ENCODE data around the gene RANGAP1.

The RANGAP1 gene

GRCh38 chr22:41257696-41258095 is 28.3 kb downstream of the RANGAP1 start:
- DNase-seq (ENCODE audit: low spot score), result no peak

DNA sequence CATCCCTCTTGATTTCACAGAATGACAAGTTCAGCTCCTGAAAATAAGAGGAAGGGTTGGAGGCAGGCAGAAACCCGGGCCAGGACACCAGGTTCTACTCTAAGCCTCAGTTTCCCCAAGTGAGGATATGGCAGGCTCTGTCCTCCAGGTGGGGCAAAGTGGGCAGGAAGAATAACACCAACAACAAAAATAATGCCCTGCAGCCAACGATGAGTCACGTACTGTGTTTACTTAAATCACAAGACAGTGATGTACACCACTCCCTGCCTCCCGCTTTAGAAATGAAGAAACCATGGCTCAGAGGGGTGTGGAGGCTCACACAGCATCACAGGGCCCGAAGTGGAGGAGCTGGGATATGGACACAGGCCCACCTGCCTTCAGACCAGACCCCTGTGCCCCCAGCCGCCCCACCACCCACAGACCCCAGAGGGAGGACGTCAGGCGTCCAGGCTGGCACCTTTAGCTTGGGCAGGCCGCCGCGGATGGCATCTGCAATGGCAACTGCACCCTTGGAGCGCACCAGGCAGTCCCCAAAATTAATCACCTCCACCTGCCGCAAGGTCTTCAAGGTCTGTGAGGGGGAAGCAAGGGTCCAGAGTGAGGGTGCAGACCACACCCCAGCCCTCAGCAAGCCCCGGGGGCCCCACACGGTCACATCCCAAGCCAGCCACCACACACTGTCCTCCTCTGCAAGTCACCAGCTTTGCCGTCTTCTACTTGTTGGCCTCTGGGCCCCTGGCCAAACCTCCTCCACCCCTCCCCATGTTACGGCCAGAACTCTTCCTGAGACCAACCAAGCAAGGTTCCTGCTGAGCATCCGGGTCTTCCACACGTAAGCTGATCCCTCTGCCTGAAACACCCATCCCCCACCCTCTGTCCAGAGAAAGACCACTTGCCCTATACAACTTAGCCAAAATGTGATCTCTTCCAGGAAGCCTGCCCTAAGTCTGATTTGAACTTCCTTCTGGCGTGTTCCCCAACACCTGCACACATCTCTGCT is 29.4 kb downstream of the RANGAP1 start:
- no peak for DNase-seq (ENCODE audit: low spot score)

DNA sequence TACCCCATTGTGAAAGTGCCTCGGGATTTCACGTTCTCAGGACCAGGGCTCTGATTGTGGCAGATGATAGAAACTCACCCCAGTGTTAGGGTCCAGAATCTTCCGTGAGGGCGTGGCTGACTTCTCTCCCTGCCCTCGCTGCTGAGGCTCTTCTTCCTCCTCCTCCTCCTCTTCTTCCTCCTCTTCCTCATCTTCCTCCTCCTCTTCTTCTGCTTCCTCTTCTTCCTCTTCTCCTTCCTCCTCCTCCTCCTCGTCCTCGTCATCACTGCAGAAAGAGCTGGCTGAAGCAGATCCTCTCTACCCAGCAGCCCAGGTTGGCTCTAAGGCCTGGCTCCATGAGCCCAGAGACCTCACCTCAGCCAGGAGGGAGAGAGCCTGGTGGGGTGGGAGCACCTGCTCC is 31.8 kb downstream of the RANGAP1 start:
- no peak for DNase-seq (ENCODE audit: low spot score)

DNA sequence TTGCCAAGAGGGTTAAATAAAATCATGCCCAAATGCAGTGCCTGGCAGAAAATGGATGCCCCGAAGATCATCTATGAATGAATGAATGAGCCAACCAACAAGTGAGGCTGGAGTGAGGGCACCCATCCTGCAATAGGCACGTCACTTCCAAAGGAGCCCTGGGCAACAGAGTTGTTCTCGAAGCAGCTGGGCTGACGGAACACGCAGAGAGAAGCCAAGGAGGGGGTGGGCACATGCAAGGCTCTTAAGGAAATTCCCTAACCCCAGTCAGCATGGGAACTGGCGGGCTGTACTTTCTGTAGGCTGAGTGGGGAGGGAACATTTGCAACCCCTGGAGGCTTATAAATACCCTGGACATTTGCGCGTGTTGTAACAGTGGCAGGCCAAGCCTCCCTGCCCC is 33.6 kb downstream of the RANGAP1 start:
- no peak for DNase-seq (ENCODE audit: low spot score)

GRCh38 chr22:41250127-41250526 is 35.9 kb downstream of the RANGAP1 start:
- DNase-seq (ENCODE audit: low spot score), result no peak

- DNase-seq (ENCODE audit: low spot score), result no peak
These were observed 36.5 kb downstream of the RANGAP1 start for GRCh38 chr22:41249442-41249841.

DNA sequence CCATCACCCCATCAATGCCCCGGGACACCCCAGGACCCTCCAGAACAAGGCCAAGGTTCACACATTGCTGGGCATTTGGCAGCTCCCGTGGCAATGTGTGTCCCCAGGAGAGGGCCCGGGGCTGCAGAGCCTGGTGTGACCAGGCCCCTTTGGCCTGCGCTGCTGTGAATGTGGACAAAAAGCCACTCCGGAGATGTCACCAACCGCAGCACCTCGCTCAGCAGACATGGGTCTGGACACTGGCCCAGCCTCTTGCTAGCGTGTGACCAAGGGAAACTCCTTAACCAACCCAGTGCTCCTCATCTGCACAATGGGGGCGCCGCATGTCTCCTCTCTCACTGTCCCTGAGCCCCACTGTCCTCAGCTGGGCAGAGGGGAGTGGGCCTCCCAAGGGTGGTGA is 37.2 kb downstream of the RANGAP1 start:
- DNase-seq (ENCODE audit: low spot score), result no peak

DNA sequence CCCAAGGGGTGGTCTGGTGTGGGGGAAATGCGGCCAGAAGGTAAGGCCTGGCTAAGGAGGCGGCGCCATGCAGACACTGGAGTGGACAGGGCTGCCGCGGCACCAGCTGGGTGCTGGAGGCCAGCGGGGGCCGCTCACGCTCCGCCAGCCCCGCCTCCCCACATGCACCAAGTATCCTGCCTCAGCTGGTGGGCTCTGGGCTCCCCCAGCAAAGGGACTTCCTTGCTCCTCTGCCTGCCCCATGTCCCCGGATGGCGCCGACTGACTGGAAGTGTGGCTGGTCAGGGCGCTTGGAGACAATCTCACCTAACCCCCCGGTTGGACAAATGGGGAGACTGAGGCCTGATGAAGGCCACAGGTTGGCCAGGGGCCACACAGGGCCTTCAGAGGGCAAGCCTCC is 37.7 kb downstream of the RANGAP1 start:
- no peak for DNase-seq (ENCODE audit: low spot score)

DNA sequence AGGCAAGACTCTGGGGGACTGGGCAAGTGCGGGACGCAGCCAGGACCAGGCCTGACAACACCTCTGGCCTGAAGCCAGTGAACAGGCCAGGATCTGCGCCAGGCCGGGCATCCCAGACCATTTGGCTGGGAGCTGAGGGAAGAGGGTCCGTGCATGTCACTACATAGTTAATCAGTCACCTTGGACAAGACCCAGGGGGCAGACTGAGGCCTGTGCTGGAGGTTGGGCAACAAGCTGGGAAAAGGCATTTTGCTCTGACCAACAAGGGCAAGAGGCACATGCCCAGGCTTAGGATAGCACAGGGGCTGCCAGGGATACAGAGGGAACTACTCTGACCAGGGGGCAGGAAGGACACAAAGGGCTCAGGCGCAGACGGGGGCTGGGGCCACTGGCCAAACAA is 38.3 kb downstream of the RANGAP1 start:
- no peak for DNase-seq (ENCODE audit: low spot score)

- no peak for DNase-seq (ENCODE audit: low spot score)
These were observed 40.0 kb downstream of the RANGAP1 start for GRCh38 chr22:41245917-41246499.

GRCh38 chr22:41243361-41243760 is 42.6 kb downstream of the RANGAP1 start:
- no peak for DNase-seq (ENCODE audit: low spot score)

- no peak for DNase-seq (ENCODE audit: low spot score)
These were observed 43.4 kb downstream of the RANGAP1 start for GRCh38 chr22:41242396-41243117.

GRCh38 chr22:41241133-41241676 is 44.8 kb downstream of the RANGAP1 start:
- no peak for DNase-seq (ENCODE audit: low spot score)

GRCh38 chr22:41240377-41241132 is 45.4 kb downstream of the RANGAP1 start, which contains the start of gene CHADL:
CHADL (minus strand) TSS chr22:41240931; CDS start chr22:41240881, 50 bp downstream.
- DNase-seq (ENCODE audit: low spot score), result peak; percentile 98

DNA sequence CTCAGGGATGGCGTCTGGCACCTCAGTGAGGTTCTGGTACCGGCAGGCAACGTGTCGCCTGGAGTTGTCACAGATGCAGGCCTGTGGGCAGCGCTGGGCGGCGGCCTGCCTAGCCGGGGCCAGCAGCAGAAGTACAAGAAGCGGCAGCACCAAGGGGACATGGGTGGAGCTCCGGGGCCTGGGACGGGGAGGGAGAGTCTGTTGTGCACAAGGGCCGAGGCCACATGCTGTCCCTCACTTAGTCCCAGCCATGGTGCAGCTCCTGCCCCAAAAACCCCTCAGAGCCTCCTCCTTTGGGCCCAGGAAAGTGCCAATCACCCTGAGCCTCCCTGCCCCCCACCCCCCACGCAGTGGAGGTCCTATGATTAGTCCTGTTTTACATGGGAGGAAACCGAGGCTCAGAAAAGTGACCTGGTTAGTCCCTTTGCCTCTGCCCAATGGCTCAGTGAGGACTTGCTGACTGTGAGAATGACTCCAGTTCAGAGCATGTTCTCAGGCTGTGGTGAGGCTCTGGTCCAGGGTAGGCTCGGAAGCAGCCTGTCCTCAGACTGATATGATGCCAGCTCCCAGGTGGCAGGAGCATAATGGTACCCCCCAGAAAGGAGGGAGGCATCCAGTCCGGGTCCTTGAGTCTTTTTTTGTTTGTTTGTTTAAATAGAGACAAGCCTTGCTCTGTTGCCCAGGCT is 46.4 kb downstream of the RANGAP1 start:
- DNase-seq (ENCODE audit: low spot score), result no peak

DNA sequence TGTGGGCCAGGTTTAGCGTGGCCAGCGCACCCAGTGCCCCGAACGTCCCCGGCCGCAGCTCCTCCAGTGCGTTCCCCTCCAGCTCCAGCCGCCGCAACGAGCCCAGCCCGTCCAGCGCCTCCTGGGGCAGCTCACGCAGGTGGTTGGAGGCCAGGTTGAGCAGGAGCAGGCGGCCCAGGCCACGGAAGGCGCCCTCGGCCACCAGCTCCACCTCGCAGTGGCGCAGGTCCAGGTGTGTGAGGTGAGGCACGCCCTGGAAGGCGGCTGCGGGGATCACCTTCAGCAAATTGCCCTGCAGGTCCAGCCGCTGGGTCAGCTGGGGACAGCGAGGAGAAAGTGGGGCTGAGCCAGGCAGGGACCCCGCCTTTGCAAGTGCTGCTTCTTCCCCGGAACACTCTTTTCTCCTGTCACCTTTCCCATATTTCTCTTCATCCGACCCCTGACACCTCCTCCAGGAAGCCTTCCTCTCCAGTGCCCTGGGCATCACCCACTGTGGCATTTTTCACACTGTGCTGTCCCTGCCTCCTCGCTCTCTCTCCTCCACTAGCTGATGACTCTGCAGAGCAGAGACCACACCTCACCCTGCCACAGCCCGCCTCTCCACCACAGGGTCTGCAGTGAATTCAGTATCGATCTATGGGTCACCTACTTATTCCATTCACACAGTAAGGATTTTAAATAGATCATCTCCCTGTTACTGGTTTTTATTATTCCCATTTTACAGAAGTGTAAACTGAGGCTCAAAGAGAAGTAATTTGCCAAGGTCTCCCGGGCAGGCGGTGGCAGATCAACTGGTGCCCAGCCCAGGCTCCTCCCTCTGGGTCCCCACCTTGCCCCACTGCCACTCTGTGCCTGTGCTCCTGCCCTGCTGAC is 47.2 kb downstream of the RANGAP1 start:
- DNase-seq (ENCODE audit: low spot score), result no peak

DNA sequence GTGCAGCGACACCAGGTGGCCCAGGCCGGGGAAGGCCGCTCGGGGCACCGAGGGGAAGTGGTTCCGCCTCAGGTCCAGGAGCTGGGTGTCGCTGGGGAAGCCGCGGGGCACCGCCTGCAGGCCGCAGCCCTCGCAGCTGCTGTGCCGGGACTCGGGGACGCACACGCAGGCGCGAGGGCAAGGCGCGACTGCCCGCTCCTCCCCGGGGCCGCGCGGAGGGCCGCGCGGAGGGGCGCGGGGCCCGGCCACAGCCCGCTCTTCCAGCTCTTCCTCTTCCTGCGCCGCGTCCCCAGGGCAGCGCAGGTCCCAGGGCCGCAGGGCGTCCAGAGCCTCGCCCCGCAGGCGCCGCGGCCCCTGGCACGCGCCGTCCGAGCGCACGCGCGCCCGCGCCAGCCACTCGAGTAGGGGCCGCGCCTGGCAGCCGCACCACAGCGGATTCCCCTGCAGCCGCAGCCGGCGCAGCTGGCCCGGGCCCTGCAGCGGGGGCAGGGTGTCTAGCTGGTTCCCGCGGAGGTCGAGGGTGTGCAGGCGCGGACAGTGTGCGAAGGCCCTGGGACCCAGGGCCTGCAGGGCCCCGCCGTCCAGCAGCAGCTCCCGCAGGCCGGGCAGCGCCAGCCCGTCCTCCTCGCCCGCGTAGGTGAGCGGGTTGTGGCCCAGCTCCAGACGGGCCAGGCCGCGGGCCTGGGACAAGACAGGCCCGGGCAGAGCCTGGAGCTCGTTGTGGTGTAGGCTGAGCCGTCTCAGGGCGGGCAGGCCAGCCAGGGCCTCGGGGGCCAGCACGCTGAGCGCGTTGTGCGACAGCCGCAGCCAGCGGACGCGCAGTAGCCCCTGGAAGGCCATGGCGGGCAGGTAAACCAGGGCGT is 48.0 kb downstream of the RANGAP1 start:
- peak; percentile 57 for DNase-seq (ENCODE audit: low spot score)

GRCh38 chr22:41237036-41237706 is 48.8 kb downstream of the RANGAP1 start:
- no peak for DNase-seq (ENCODE audit: low spot score)

Measured in putamen (tissue), 1 donor.